Measurements from ENCODE around the gene GID8. TPM values are rescaled to one million over a fixed set of nuclear protein-coding genes. Genes with fewer than 3 reads are reported as not detected.

GID8 gene
- total and polyA plus RNA-seq, 2 of the 4 experiments (the other 2 are of a cell fraction): 21.5 to 33.9 TPM

- Histone ChIP-seq H2AK5ac (ENCODE audit: low read depth, low read length) (no peak overlapping the region), H3K36me3 (ENCODE audit: control insufficient read depth, insufficient read depth, low read length) (peaks cover 1% of the 10 kb centered on the region; the same call in 1 of the 2 replicates), H2BK120ac (ENCODE audit: low read depth, low read length) (no peak overlapping the region), H4K5ac (ENCODE audit: low read depth, low read length) (no peak overlapping the region), H3K56ac (ENCODE audit: extremely low read depth, insufficient read depth, low read length) (no peak overlapping the region), H3K14ac (replicated peaks; ENCODE audit: low read depth, low read length) (no peak overlapping the region), H3K79me1 (ENCODE audit: low read depth in 1 of 2, low read length in 2 of 2) (no peaks in the 10 kb centered on the region; a peak in 1 of 4 replicates), H2BK20ac (ENCODE audit: low read depth, low read length) (no peak overlapping the region), H2BK15ac (ENCODE audit: low read depth, low read length) (no peak overlapping the region), H3K4me1 (ENCODE audit: control insufficient read depth, insufficient read depth, low read length) (peaks cover 8% of the 10 kb centered on the region; the same call in 1 of the 2 replicates), H4K91ac (ENCODE audit: insufficient read depth, low read depth, low read length) (no peak overlapping the region), H3K9me1 (ENCODE audit: insufficient read depth, low read length) (peaks cover 4% of the 10 kb centered on the region; the same call in 1 of the 2 replicates), H4K20me1 (ENCODE audit: insufficient read depth, low read length) (no peaks in the 10 kb centered on the region), H3K4me3 (ENCODE audit: insufficient read depth, low read depth, low read length) (no peak overlapping the region), H3K9me3 (ENCODE audit: control insufficient read depth, insufficient read depth, low read length) (no peaks in the 10 kb centered on the region), H3K18ac (ENCODE audit: low read depth, low read length) (no peak overlapping the region), H3K4me2 (ENCODE audit: low read depth, low read length) (no peak overlapping the region), H2BK5ac (ENCODE audit: low read depth, low read length, poor library complexity, severe bottlenecking) (no peak overlapping the region), H4K8ac (ENCODE audit: low read depth in 2 of 2, low read length in 2 of 2) (no peak overlapping the region), H3K23ac (ENCODE audit: low read depth, low read length) (no peak overlapping the region), H2AFZ (replicated peaks; ENCODE audit: low read length, poor library complexity) (no peak overlapping the region), H3K4ac (ENCODE audit: low read depth, low read length) (no peak overlapping the region), H3K27ac (ENCODE audit: insufficient read depth, low read length) (no peak overlapping the region), H3K27me3 (ENCODE audit: control insufficient read depth, insufficient read depth, low read length) (peaks cover 4% of the 10 kb centered on the region; the same call in 1 of the 2 replicates), H3K9ac (ENCODE audit: low read depth, low read length) (no peak overlapping the region), H2AK9ac (replicated peaks; ENCODE audit: low read depth, low read length, poor library complexity) (no peak overlapping the region)
- no peak for DNase-seq
- CTCF ChIA-PET: interaction anchor here (0.7 kb wide), 1 partner anchor 13 kb away, joined by 3 read pairs; no protein-coding TSS in a partner anchor
- no peak for ATAC-seq (ENCODE audit: low read depth)
- WGBS, 2 experiments (ENCODE audit: extremely low coverage in 2 of 2, insufficient read length in 1 of 2): 74% methylated on average over 30 of the region's 43 CpGs; no CpG with 5 or more reads in 1 of the 2 experiments
- intact Hi-C loops (cut with micrococcal nuclease): no loop called here
- BruUV-seq (replicated peaks): no TSS peak
- in situ Hi-C loops (cut with MboI; ENCODE audit: low sequenced_read_pairs): no loop called here
- dilution Hi-C loops (cut with HindIII; ENCODE audit: low sequenced_read_pairs, unreplicated experiment): no loop called here
- POLR2A ChIA-PET (ENCODE audit: unreplicated experiment): no interaction called here
- TF ChIP-seq SMC3 (IDR thresholded peaks at IDR 0.05; ENCODE audit: low read depth, low read length) (no peak), NFE2L2 (IDR thresholded peaks at IDR 0.05; ENCODE audit: low read depth, low read length) (no peak), MAZ (IDR thresholded peaks at IDR 0.05; ENCODE audit: borderline replicate concordance, low read depth, low read length) (no peak), POLR2A (IDR thresholded peaks at IDR 0.05; ENCODE audit: low read depth, low read length) (no peak), CTCF (conservative IDR thresholded peaks at IDR 0.05; ENCODE audit: low read depth, low read length) (no peak), MXI1 (IDR thresholded peaks at IDR 0.05; ENCODE audit: borderline replicate concordance, low read depth, low read length) (no peak), FOS (IDR thresholded peaks at IDR 0.05; ENCODE audit: low read depth, low read length) (no peak), CHD1 (IDR thresholded peaks at IDR 0.05; ENCODE audit: low read depth, low read length) (no peak), RFX5 (IDR thresholded peaks at IDR 0.05; ENCODE audit: low read depth, low read length) (no peak), BHLHE40 (IDR thresholded peaks at IDR 0.05; ENCODE audit: low read depth, low read length) (no peak), RCOR1 (IDR thresholded peaks at IDR 0.05; ENCODE audit: insufficient replicate concordance, low read length) (no peak), USF2 (IDR thresholded peaks at IDR 0.05; ENCODE audit: low read depth, low read length) (no peak), MAFK (IDR thresholded peaks at IDR 0.05; ENCODE audit: low read depth, low read length) (no peak), ELK1 (IDR thresholded peaks at IDR 0.05; ENCODE audit: borderline replicate concordance, low read depth, low read length) (no peak)
Observed at GRCh38 chr20:62959101-62959971, 21.4 kb downstream of the GID8 start.

Data from IMR-90 (cell line).